Measurements from ENCODE around the gene F2RL1. TPM values are rescaled to one million over a fixed set of nuclear protein-coding genes. Genes with fewer than 3 reads are reported as not detected.

Gene F2RL1
- total RNA-seq, 4 donors from 2014 or later = 10.2 to 14.9 (median 13.6) TPM

GRCh38 chr5:76831110-76831452, 12.3 kb downstream of the F2RL1 start:
- H3K4me3 ChIP-seq (replicated peaks in 1 of 3) = no peak overlapping the region
- no peaks in the 10 kb centered on the region for H3K27me3 ChIP-seq
- 40 to 65% methylated on average over 2 of the region's 2 CpGs for WGBS, 2 donors
- TF ChIP-seq CTCF (IDR thresholded peaks at IDR 0.05) (no peak), POLR2A (IDR thresholded peaks at IDR 0.05) (no peak)
- intact Hi-C loops (cut with DNase I) = no loop called here
- H3K4me1 ChIP-seq = no peaks in the 10 kb centered on the region
- H3K9me3 ChIP-seq = no peaks in the 10 kb centered on the region
- H3K27ac ChIP-seq = no peak overlapping the region
- no peaks in the 10 kb centered on the region for H3K36me3 ChIP-seq
- DNase-seq = no peak

GRCh38 chr5:76836181-76836580, 17.4 kb downstream of the F2RL1 start:
- no peak overlapping the region for H3K27ac ChIP-seq
- H3K4me3 ChIP-seq (replicated peaks in 1 of 3) = no peak overlapping the region
- no peaks in the 10 kb centered on the region for H3K9me3 ChIP-seq
- DNase-seq = no peak
- no peaks in the 10 kb centered on the region for H3K4me1 ChIP-seq
- H3K27me3 ChIP-seq = no peaks in the 10 kb centered on the region
- no peaks in the 10 kb centered on the region for H3K36me3 ChIP-seq
- 87 to 95% methylated on average over 2 of the region's 2 CpGs for WGBS, 2 donors
- intact Hi-C loops (cut with DNase I) = no loop called here
- TF ChIP-seq CTCF (IDR thresholded peaks at IDR 0.05) (no peak), POLR2A (IDR thresholded peaks at IDR 0.05) (no peak)

GRCh38 chr5:76836585-76836984, 17.8 kb downstream of the F2RL1 start:
- WGBS, 2 donors = 90 to 93% methylated on average over 4 of the region's 4 CpGs
- no peak overlapping the region for H3K27ac ChIP-seq
- H3K27me3 ChIP-seq = no peaks in the 10 kb centered on the region
- no peaks in the 10 kb centered on the region for H3K4me1 ChIP-seq
- no peaks in the 10 kb centered on the region for H3K9me3 ChIP-seq
- intact Hi-C loops (cut with DNase I) = no loop called here
- no peak for DNase-seq
- H3K36me3 ChIP-seq = no peaks in the 10 kb centered on the region
- TF ChIP-seq CTCF (IDR thresholded peaks at IDR 0.05) (no peak), POLR2A (IDR thresholded peaks at IDR 0.05) (no peak)
- no peak overlapping the region for H3K4me3 ChIP-seq (replicated peaks in 1 of 3)

GRCh38 chr5:76838481-76839261, 19.8 kb downstream of the F2RL1 start:
- no peak overlapping the region for H3K27ac ChIP-seq
- H3K36me3 ChIP-seq = no peaks in the 10 kb centered on the region
- H3K4me3 ChIP-seq (replicated peaks in 1 of 3) = no peak overlapping the region
- DNase-seq = no peak
- H3K4me1 ChIP-seq = no peaks in the 10 kb centered on the region
- intact Hi-C loops (cut with DNase I) = no loop called here
- no peaks in the 10 kb centered on the region for H3K27me3 ChIP-seq
- TF ChIP-seq POLR2A (IDR thresholded peaks at IDR 0.05) (no peak), CTCF (IDR thresholded peaks at IDR 0.05) (no peak)
- 82% methylated on average over 7 of the region's 7 CpGs for WGBS, 2 donors
- H3K9me3 ChIP-seq = no peaks in the 10 kb centered on the region

- H3K27ac ChIP-seq = no peak overlapping the region
- H3K4me3 ChIP-seq (replicated peaks in 1 of 3) = no peak overlapping the region
- WGBS, 2 donors = 77 to 89% methylated on average over 3 of the region's 3 CpGs
- H3K9me3 ChIP-seq = no peaks in the 10 kb centered on the region
- intact Hi-C loops (cut with DNase I) = no loop called here
- no peaks in the 10 kb centered on the region for H3K36me3 ChIP-seq
- DNase-seq = no peak
- H3K4me1 ChIP-seq = no peaks in the 10 kb centered on the region
- TF ChIP-seq CTCF (IDR thresholded peaks at IDR 0.05) = no peak
- no peak for TF ChIP-seq POLR2A (IDR thresholded peaks at IDR 0.05)
- H3K27me3 ChIP-seq = no peaks in the 10 kb centered on the region
Observed at GRCh38 chr5:76841361-76841760, 22.5 kb downstream of the F2RL1 start.

All from thyroid gland (tissue), 4 donors.